CD4-positive, CD25-positive, alpha-beta regulatory T cell (primary cell): Measurements from ENCODE around the gene RGS7. TPM values are rescaled to one million over a fixed set of nuclear protein-coding genes. Genes with fewer than 3 reads are reported as not detected.
"Not testable (repeated sequence)": the region's sequence is repeated elsewhere in the genome, so short reads cannot be mapped to it uniquely, and the experiment has no call there.

Experiments
- ATAC-seq, 2 donors: fragments of 150-1000 bp; cut with Tn5 transposase; one replicate each; pipeline ENCODE4 v1.10.0; 2021; ENCODE audit warnings: low read depth in 2 of 2, moderate number of reproducible peaks in 2 of 2, moderate library complexity in 1 of 2
- DNase-seq, 3 donors: peaks; one replicate each; pipeline versions ENCODE4 v3.0.0 to v3.0.0-alpha.2; 2012 to 2022; ENCODE audit warnings: mixed read lengths in 1 of 3
- H3K27ac ChIP-seq: one replicate; pipeline ENCODE4 v1.7.0; 2013; ENCODE audit warnings: mild to moderate bottlenecking, low read length; ENCODE audit not compliant: insufficient read depth, poor library complexity, severe bottlenecking
- H3K27me3 ChIP-seq: one replicate; pipeline ENCODE4 v1.7.0; 2013; ENCODE audit warnings: low read length; ENCODE audit not compliant: control insufficient read depth, insufficient read depth
- H3K36me3 ChIP-seq: one replicate; pipeline ENCODE4 v1.7.0; 2013; ENCODE audit warnings: mild to moderate bottlenecking, low read length, moderate library complexity; ENCODE audit not compliant: control insufficient read depth, insufficient read depth
- H3K4me1 ChIP-seq: 2 replicates; pipeline ENCODE4 v1.7.0; 2013; ENCODE audit warnings: mild to moderate bottlenecking, low read length; ENCODE audit not compliant: insufficient read depth, control insufficient read depth, poor library complexity, severe bottlenecking
- H3K4me3 ChIP-seq: one replicate; pipeline ENCODE4 v1.7.0; 2013; ENCODE audit warnings: low read depth, mild to moderate bottlenecking, low read length, moderate library complexity
- H3K9me3 ChIP-seq, 2 experiments: 1 replicate in 1 of 2; 2 replicates in 1 of 2; pipeline ENCODE4 v1.7.0; 2013; ENCODE audit warnings: low read length in 2 of 2, mild to moderate bottlenecking in 1 of 2, moderate library complexity in 1 of 2; ENCODE audit not compliant: control insufficient read depth in 2 of 2
- H3K27ac Mint-ChIP-seq, 3 donors: one replicate each; pipeline ENCODE4 v1.8.0; 2020 to 2022; ENCODE audit warnings: mild to moderate bottlenecking in 3 of 3, mixed read lengths in 3 of 3, moderate library complexity in 2 of 3
- H3K27me3 Mint-ChIP-seq: one replicate; pipeline ENCODE4 v1.8.0; 2022; ENCODE audit warnings: mild to moderate bottlenecking, mixed read lengths
- H3K36me3 Mint-ChIP-seq: one replicate; pipeline ENCODE4 v1.8.0; 2020; ENCODE audit warnings: mixed read lengths
- H3K4me1 Mint-ChIP-seq, 4 donors: one replicate each; pipeline ENCODE4 v1.8.0; 2020 to 2022; ENCODE audit warnings: mixed read lengths in 4 of 4, mild to moderate bottlenecking in 1 of 4
- H3K4me3 Mint-ChIP-seq, 4 donors: one replicate each; pipeline ENCODE4 v1.8.0; 2020 to 2022; ENCODE audit warnings: mild to moderate bottlenecking in 4 of 4, mixed read lengths in 4 of 4, moderate library complexity in 3 of 4
- H3K9me3 Mint-ChIP-seq, 7 donors: one replicate each; pipeline ENCODE4 v1.8.0; 2020 to 2022; ENCODE audit warnings: mixed read lengths in 7 of 7, mild to moderate bottlenecking in 3 of 7, moderate library complexity in 2 of 7
- polyA plus RNA-seq, 4 donors: library from polyadenylated mRNA; unstranded; fragments of 300-500 nt; fragmentation: Illumina TruSeq; gene quantifications; one replicate each; pipeline ENCODE4 v1.2.3, GENCODE V29; 2021
- total RNA-seq: library from RNA; stranded (reverse); gene quantifications from one replicate; pipeline ENCODE4 v1.2.3, GENCODE V29; 2022

Gene RGS7
- total and polyA plus RNA-seq, 5 donors from 2014 or later, result not detected

DNA sequence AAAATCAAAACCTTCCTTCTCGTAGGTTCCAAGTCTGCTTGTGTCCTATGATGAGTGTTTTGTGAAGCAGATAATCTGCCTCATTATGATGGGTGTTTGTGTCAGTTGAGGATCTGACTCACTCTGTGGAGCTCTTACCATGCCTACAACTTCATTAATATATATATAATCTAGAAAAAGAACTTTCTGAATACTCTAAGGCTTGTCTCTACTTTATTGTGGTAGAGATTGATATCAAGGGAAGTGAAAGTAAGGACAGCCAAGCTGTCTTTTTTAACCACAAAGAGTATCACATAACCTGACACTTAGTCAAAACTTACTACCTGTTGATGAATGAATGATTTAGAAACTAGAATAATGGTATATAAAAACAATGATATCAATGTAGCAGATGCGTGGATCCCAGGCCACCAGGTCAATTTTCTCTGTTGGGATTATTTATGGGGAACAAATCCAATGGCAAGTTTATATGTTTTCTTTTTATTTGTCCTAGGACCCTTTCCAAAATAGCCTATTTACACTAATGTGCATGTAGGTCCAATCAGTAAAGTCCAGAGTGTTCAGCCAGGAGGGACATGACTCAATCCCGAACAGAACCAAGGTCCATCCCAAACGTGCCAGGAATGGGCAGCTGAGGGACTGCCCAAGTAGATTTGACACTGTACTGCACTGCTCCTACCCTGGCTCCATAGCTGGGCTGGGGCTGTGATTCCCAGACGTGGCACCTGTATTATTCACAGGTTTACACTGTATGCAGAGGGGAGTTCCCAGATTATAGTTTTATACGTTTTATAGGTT is 562.8 kb downstream of the RGS7 start:
- no peaks in the 10 kb centered on the region for H3K4me1 ChIP-seq
- Mint-ChIP-seq H3K9me3 (peaks cover 0 to 9% (median 1%) of the 10 kb centered on the region in 7 donors), H3K27me3 (no peaks in the 10 kb centered on the region), H3K36me3 (no peaks in the 10 kb centered on the region), H3K27ac (no peak overlapping the region), H3K4me1 (no peaks in the 10 kb centered on the region), H3K4me3 (no peak overlapping the region)
- no peak for DNase-seq
- H3K4me3 ChIP-seq, result no peak overlapping the region
- ATAC-seq, result no peak
- H3K9me3 ChIP-seq, result peaks cover 0 to 3% of the 10 kb centered on the region in 2 experiments
- no peaks in the 10 kb centered on the region for H3K27me3 ChIP-seq
- H3K27ac ChIP-seq, result no peak overlapping the region
- no peaks in the 10 kb centered on the region for H3K36me3 ChIP-seq

DNA sequence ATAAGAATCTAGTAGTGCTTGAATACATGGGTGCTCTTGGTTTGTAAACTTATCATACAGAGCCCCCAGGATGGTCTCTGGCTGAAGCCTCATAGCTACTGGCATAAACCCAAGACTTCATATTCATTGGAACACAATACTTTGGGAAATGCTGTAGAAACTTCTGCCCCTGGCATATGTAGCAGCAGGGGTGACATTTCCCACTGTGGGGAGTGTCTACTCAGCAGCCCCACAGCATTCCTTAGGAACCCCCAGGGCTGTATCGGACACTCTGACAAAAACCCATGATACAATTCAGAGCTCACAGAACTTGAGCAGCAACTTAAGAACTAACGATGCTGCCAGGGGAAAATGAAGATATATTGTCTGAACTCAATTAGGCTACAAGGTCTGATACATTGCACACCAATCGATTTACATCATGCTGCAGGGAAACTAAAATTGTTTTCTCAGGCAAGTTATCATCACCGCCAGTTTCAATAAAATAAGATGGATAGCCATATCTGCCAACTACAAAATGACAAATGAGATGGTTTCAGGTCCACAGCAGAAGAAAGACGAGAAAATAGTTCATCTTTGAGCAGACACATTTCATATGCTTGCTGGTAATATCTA is 564.0 kb downstream of the RGS7 start:
- Histone ChIP-seq H3K27ac (no peak overlapping the region), H3K36me3 (no peaks in the 10 kb centered on the region), H3K27me3 (no peaks in the 10 kb centered on the region), H3K4me1 (no peaks in the 10 kb centered on the region), H3K4me3 (no peak overlapping the region), H3K9me3 (peaks cover 0 to 3% of the 10 kb centered on the region in 2 experiments)
- Mint-ChIP-seq H3K9me3 (peaks cover 0 to 12% (median 2%) of the 10 kb centered on the region in 7 donors), H3K27ac (no peak overlapping the region), H3K27me3 (no peaks in the 10 kb centered on the region), H3K4me1 (no peaks in the 10 kb centered on the region), H3K36me3 (no peaks in the 10 kb centered on the region), H3K4me3 (no peak overlapping the region)
- DNase-seq (no peak), ATAC-seq (no peak)

DNA sequence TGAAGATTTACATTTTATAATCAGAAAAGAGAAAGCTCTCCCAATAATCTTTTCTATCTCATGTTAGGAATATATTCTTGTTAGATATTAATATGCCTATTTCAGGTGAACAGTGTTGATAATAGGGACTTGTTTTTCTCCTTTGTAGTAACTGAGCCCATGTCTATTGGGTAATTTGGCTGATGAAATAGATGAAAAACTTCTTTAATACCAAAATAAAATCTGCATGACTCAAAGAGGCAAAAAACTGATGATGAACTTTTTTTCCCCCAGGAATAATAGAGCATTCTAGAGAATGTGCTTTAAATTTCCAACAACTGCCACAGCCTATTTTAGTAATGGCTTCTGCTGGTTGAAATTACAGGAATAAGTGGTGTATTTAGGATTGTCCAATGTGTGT is 566.1 kb downstream of the RGS7 start:
- H3K27ac ChIP-seq, result no peak overlapping the region
- DNase-seq (no peak), ATAC-seq (no peak)
- no peak overlapping the region for H3K4me3 Mint-ChIP-seq
- peaks cover 0 to 12% (median 2%) of the 10 kb centered on the region in 7 donors for H3K9me3 Mint-ChIP-seq
- no peaks in the 10 kb centered on the region for H3K36me3 Mint-ChIP-seq
- H3K4me1 ChIP-seq, result no peaks in the 10 kb centered on the region
- no peak overlapping the region for H3K4me3 ChIP-seq
- H3K36me3 ChIP-seq, result no peaks in the 10 kb centered on the region
- peaks cover 0 to 3% of the 10 kb centered on the region in 2 experiments for H3K9me3 ChIP-seq
- H3K27me3 ChIP-seq, result no peaks in the 10 kb centered on the region
- H3K27ac Mint-ChIP-seq, result no peak overlapping the region
- H3K27me3 Mint-ChIP-seq, result no peaks in the 10 kb centered on the region
- no peaks in the 10 kb centered on the region for H3K4me1 Mint-ChIP-seq

DNA sequence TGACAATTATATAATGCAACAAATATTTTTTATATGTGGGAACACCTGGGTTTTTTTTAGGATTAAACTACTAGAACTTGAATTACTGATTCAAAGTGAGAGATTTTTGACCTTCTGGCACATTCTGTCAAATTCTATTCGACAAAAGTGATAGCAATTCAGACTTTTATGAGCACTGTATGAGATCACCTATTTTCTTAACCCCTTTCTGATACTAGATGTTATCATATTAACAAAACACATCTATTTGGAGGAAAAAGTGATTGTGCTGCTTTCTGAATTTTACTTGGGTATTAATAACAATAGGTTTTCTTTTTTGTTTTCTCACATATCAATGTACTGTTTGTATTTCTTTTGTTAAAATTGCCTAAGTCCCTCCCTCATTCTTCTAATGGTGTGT is 570.1 kb downstream of the RGS7 start:
- peaks cover 0 to 8% (median 4%) of the 10 kb centered on the region in 7 donors for H3K9me3 Mint-ChIP-seq
- Histone ChIP-seq H3K4me3 (no peak overlapping the region), H3K4me1 (no peaks in the 10 kb centered on the region), H3K9me3 (no peaks in the 10 kb centered on the region), H3K36me3 (no peaks in the 10 kb centered on the region), H3K27me3 (no peaks in the 10 kb centered on the region), H3K27ac (no peak overlapping the region)
- H3K27ac Mint-ChIP-seq, result no peak overlapping the region
- H3K4me3 Mint-ChIP-seq, result no peak overlapping the region
- ATAC-seq (no peak), DNase-seq (no peak)
- no peaks in the 10 kb centered on the region for H3K27me3 Mint-ChIP-seq
- no peaks in the 10 kb centered on the region for H3K4me1 Mint-ChIP-seq
- no peaks in the 10 kb centered on the region for H3K36me3 Mint-ChIP-seq

DNA sequence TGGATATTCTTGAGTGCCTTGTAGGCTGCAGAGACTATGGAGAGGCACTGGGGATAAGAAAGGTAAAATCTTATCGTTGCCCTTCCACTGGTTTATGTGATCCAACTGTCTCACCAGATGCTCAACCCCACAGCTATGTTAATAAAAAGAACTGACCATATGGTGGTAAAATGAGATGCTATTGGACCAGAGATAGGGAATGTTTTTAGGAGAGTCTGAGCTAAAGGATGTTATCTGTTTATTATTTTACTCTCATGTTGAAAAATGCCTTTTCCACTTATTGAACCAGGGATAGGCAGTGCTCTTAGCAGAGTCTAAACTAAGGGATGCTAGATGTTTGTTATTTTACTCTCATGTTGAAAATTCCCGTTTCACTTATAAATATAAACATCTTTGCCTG is 572.2 kb downstream of the RGS7 start:
- H3K36me3 ChIP-seq, result no peaks in the 10 kb centered on the region
- no peaks in the 10 kb centered on the region for H3K4me1 ChIP-seq
- H3K27me3 ChIP-seq, result no peaks in the 10 kb centered on the region
- ATAC-seq (no peak), DNase-seq (no peak)
- no peak overlapping the region for H3K4me3 ChIP-seq
- no peaks in the 10 kb centered on the region for H3K4me1 Mint-ChIP-seq
- H3K27ac ChIP-seq, result no peak overlapping the region
- no peak overlapping the region for H3K27ac Mint-ChIP-seq
- no peaks in the 10 kb centered on the region for H3K36me3 Mint-ChIP-seq
- peaks cover 0 to 4% of the 10 kb centered on the region in 2 experiments for H3K9me3 ChIP-seq
- H3K27me3 Mint-ChIP-seq, result no peaks in the 10 kb centered on the region
- no peak overlapping the region for H3K4me3 Mint-ChIP-seq
- H3K9me3 Mint-ChIP-seq, result peaks cover 0 to 12% (median 7%) of the 10 kb centered on the region in 7 donors

DNA sequence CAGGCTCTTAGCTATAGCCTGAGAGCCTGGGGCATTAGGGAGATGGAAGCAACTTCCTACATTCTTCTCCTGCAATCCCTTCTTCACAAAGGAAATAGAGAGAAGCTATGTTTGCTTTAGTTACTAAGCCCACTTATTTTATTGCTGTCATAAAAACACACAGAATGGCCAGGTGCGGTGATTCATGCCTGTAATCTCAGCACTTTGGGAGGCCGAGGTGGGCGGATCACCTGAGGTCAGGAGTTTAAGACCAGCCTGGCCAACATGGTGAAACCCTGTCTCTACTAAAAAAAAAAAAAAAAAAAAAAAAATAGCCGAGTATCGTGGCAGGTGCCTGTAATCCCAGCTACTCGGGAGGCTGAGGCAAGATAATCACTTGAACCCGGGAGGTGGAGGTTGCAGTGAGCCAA is 573.3 kb downstream of the RGS7 start:
- H3K4me1 ChIP-seq, H3K36me3 ChIP-seq, H3K4me3 ChIP-seq, H3K4me1 Mint-ChIP-seq, H3K36me3 Mint-ChIP-seq, H3K27ac Mint-ChIP-seq, H3K27me3 ChIP-seq, H3K27me3 Mint-ChIP-seq, H3K4me3 Mint-ChIP-seq, H3K9me3 ChIP-seq, DNase-seq, H3K27ac ChIP-seq, ATAC-seq: not testable (repeated sequence)
- peaks cover 0 to 12% (median 7%) of the 10 kb centered on the region in 7 donors for H3K9me3 Mint-ChIP-seq

DNA sequence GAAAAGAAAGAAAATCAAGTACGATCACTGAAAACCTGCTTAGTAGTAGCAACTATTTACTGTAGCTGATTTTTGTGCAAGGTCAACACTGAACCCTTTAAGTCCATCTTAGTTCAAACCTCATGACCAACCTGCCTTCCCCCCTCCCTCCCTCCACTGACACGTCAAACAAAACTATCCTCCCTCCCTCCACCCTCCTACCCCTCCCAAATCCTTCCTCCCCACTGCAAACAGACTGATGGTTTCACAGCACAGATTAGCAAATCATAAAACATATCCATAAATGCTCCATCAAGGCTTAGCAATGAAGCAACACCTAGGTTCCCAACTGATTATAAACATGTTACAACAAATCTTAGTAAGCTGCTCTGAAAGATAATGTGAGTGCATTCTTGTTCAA is 580.8 kb downstream of the RGS7 start:
- no peaks in the 10 kb centered on the region for H3K27me3 Mint-ChIP-seq
- H3K4me3 Mint-ChIP-seq, result no peak overlapping the region
- Histone ChIP-seq H3K27ac (no peak overlapping the region), H3K4me3 (no peak overlapping the region), H3K4me1 (no peaks in the 10 kb centered on the region), H3K9me3 (peaks cover 0 to 3% of the 10 kb centered on the region in 2 experiments), H3K27me3 (no peaks in the 10 kb centered on the region), H3K36me3 (no peaks in the 10 kb centered on the region)
- H3K27ac Mint-ChIP-seq, result no peak overlapping the region
- DNase-seq (no peak), ATAC-seq (no peak)
- H3K36me3 Mint-ChIP-seq, result no peaks in the 10 kb centered on the region
- peaks cover 0 to 8% (median 4%) of the 10 kb centered on the region in 7 donors for H3K9me3 Mint-ChIP-seq
- H3K4me1 Mint-ChIP-seq, result no peaks in the 10 kb centered on the region

DNA sequence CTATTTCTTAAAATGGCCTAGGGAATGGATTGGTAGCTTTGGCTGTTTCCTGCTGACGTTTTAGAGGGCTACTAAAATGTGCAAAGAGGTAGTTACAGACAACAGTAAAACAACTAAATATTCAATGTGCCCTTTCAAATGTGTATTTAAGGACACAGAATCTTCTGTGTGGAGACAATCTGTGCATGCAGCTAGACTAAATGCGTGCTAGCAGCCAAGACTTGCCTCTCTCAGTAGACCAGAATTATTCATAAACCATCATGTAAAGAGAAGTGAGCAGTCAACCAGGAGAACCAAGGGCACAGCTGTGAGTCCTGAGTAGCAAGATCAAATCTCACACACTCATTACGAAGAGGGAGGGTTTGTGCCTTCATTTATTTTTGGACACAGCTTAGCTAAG is 584.9 kb downstream of the RGS7 start:
- no peaks in the 10 kb centered on the region for H3K27me3 Mint-ChIP-seq
- H3K27ac Mint-ChIP-seq, result no peak overlapping the region
- H3K9me3 Mint-ChIP-seq, result peaks cover 0 to 10% (median 3%) of the 10 kb centered on the region in 7 donors
- Histone ChIP-seq H3K36me3 (no peaks in the 10 kb centered on the region), H3K9me3 (no peaks in the 10 kb centered on the region), H3K27ac (no peak overlapping the region), H3K27me3 (no peaks in the 10 kb centered on the region), H3K4me3 (no peak overlapping the region), H3K4me1 (no peaks in the 10 kb centered on the region)
- H3K4me3 Mint-ChIP-seq, result no peak overlapping the region
- DNase-seq (no peak), ATAC-seq (no peak)
- H3K4me1 Mint-ChIP-seq, result no peaks in the 10 kb centered on the region
- H3K36me3 Mint-ChIP-seq, result no peaks in the 10 kb centered on the region
